ENCODE results near the gene PLEKHH3. TPM values are rescaled to one million over a fixed set of nuclear protein-coding genes. Genes with fewer than 3 reads are reported as not detected.

Gene PLEKHH3
- total and polyA plus RNA-seq, 7 experiments from 2014 or later: 0.89 to 1.6 (median 1.1) TPM; not detected in 4

- H3K9me3 Mint-ChIP-seq: no peaks in the 10 kb centered on the region
- H3K4me3 Mint-ChIP-seq: no peak overlapping the region
- ChIA-PET POLR2A (interaction anchor here (0.6 kb wide), 1 partner anchor 30 kb away, joined by 4 read pairs; no protein-coding TSS in a partner anchor), CTCF (no interaction called here)
- peaks cover 5 to 48% (median 15%) of the 10 kb centered on the region in 5 donors for H3K36me3 Mint-ChIP-seq
- peaks cover 0 to 3% (median under 1%) of the 10 kb centered on the region in 7 donors for H3K4me1 Mint-ChIP-seq
- no peak for ATAC-seq
- Histone ChIP-seq H3K4me1 (ENCODE audit: control insufficient read depth in 2 of 2, insufficient read depth in 2 of 2, low read length in 2 of 2) (no peaks in the 10 kb centered on the region), H3K9me3 (ENCODE audit: control insufficient read depth in 2 of 3, low read length in 3 of 3) (no peaks in the 10 kb centered on the region), H3K27ac (ENCODE audit: low read depth, low read length) (no peak overlapping the region), H3K4me3 (ENCODE audit: low read length) (no peak overlapping the region), H3K36me3 (ENCODE audit: control insufficient read depth in 2 of 3, insufficient read depth in 3 of 3, low read length in 3 of 3) (peaks cover 1 to 53% (median 4%) of the 10 kb centered on the region in 3 experiments), H3K27me3 (ENCODE audit: control insufficient read depth in 2 of 2, insufficient read depth in 2 of 2, low read length in 2 of 2) (no peaks in the 10 kb centered on the region)
- intact Hi-C loops (cut with micrococcal nuclease): no loop called here
- no peaks in the 10 kb centered on the region for H3K27me3 Mint-ChIP-seq
- peak overlapping the region in 1 of 9 donors; percentile 33 for H3K27ac Mint-ChIP-seq
- no peak for DNase-seq
Measured at GRCh38 chr17:42699415-42699740, 22.6 kb upstream of the PLEKHH3 start.

GRCh38 chr17:42698736-42699414, 22.1 kb upstream of the PLEKHH3 start:
- no peak for DNase-seq
- Histone ChIP-seq H3K27ac (ENCODE audit: low read depth, low read length) (no peak overlapping the region), H3K36me3 (ENCODE audit: control insufficient read depth in 2 of 3, insufficient read depth in 3 of 3, low read length in 3 of 3) (peaks cover 0 to 48% (median 4%) of the 10 kb centered on the region in 3 experiments), H3K27me3 (ENCODE audit: control insufficient read depth in 2 of 2, insufficient read depth in 2 of 2, low read length in 2 of 2) (no peaks in the 10 kb centered on the region), H3K4me3 (ENCODE audit: low read length) (no peak overlapping the region), H3K4me1 (ENCODE audit: control insufficient read depth in 2 of 2, insufficient read depth in 2 of 2, low read length in 2 of 2) (no peaks in the 10 kb centered on the region), H3K9me3 (ENCODE audit: control insufficient read depth in 2 of 3, low read length in 3 of 3) (no peaks in the 10 kb centered on the region)
- Mint-ChIP-seq H3K27ac (peak overlapping the region in 1 of 9 donors; percentile 33), H3K4me3 (no peak overlapping the region), H3K27me3 (no peaks in the 10 kb centered on the region), H3K36me3 (peaks cover 4 to 43% (median 11%) of the 10 kb centered on the region in 5 donors), H3K4me1 (peaks cover 0 to 3% (median 0%) of the 10 kb centered on the region in 7 donors), H3K9me3 (no peaks in the 10 kb centered on the region)
- ATAC-seq: no peak
- ChIA-PET POLR2A (interaction anchor here (0.6 kb wide), 1 partner anchor 31 kb away, joined by 4 read pairs; no protein-coding TSS in a partner anchor), CTCF (no interaction called here)
- intact Hi-C loops (cut with micrococcal nuclease): no loop called here

- Histone ChIP-seq H3K9me3 (ENCODE audit: control insufficient read depth in 2 of 3, low read length in 3 of 3) (no peaks in the 10 kb centered on the region), H3K27ac (ENCODE audit: low read depth, low read length) (no peak overlapping the region), H3K4me1 (ENCODE audit: control insufficient read depth in 2 of 2, insufficient read depth in 2 of 2, low read length in 2 of 2) (no peaks in the 10 kb centered on the region), H3K4me3 (ENCODE audit: low read length) (no peak overlapping the region), H3K36me3 (ENCODE audit: control insufficient read depth in 2 of 3, insufficient read depth in 3 of 3, low read length in 3 of 3) (peaks cover 0 to 33% (median 0%) of the 10 kb centered on the region in 3 experiments), H3K27me3 (ENCODE audit: control insufficient read depth in 2 of 2, insufficient read depth in 2 of 2, low read length in 2 of 2) (no peaks in the 10 kb centered on the region)
- intact Hi-C loops (cut with micrococcal nuclease): no loop called here
- ChIA-PET CTCF (no interaction called here), POLR2A (no interaction called here)
- no peak overlapping the region for H3K27ac Mint-ChIP-seq
- no peak overlapping the region for H3K4me3 Mint-ChIP-seq
- peaks cover 0 to 29% (median 4%) of the 10 kb centered on the region in 5 donors for H3K36me3 Mint-ChIP-seq
- ATAC-seq: no peak
- H3K4me1 Mint-ChIP-seq: no peaks in the 10 kb centered on the region
- DNase-seq: no peak
- H3K27me3 Mint-ChIP-seq: no peaks in the 10 kb centered on the region
- H3K9me3 Mint-ChIP-seq: no peaks in the 10 kb centered on the region
Measured at GRCh38 chr17:42697108-42697811, 20.5 kb upstream of the PLEKHH3 start.

- Histone ChIP-seq H3K4me1 (ENCODE audit: control insufficient read depth in 2 of 2, insufficient read depth in 2 of 2, low read length in 2 of 2) (no peaks in the 10 kb centered on the region), H3K36me3 (ENCODE audit: control insufficient read depth in 2 of 3, insufficient read depth in 3 of 3, low read length in 3 of 3) (peaks cover 0 to 15% (median 0%) of the 10 kb centered on the region in 3 experiments), H3K9me3 (ENCODE audit: control insufficient read depth in 2 of 3, low read length in 3 of 3) (no peaks in the 10 kb centered on the region), H3K4me3 (ENCODE audit: low read length) (no peak overlapping the region), H3K27ac (ENCODE audit: low read depth, low read length) (no peak overlapping the region), H3K27me3 (ENCODE audit: control insufficient read depth in 2 of 2, insufficient read depth in 2 of 2, low read length in 2 of 2) (no peaks in the 10 kb centered on the region)
- Mint-ChIP-seq H3K36me3 (peaks cover 0 to 14% (median 0%) of the 10 kb centered on the region in 5 donors), H3K9me3 (no peaks in the 10 kb centered on the region), H3K27ac (peak overlapping the region in 1 of 9 donors; percentile 37), H3K27me3 (no peaks in the 10 kb centered on the region), H3K4me3 (no peak overlapping the region), H3K4me1 (peaks cover 0 to 1% (median 0%) of the 10 kb centered on the region in 7 donors)
- DNase-seq (no peak), ATAC-seq (no peak)
- ChIA-PET CTCF (no interaction called here), POLR2A (interaction anchor here (0.6 kb wide), 1 partner anchor 310 kb away, joined by 4 read pairs; no protein-coding TSS in a partner anchor)
- intact Hi-C loops (cut with micrococcal nuclease): no loop called here
Measured at GRCh38 chr17:42695500-42695899, 18.7 kb upstream of the PLEKHH3 start.

GRCh38 chr17:42694524-42694923, 17.7 kb upstream of the PLEKHH3 start:
- Histone ChIP-seq H3K4me3 (ENCODE audit: low read length) (no peak overlapping the region), H3K27ac (ENCODE audit: low read depth, low read length) (no peak overlapping the region), H3K36me3 (ENCODE audit: control insufficient read depth in 2 of 3, insufficient read depth in 3 of 3, low read length in 3 of 3) (peaks cover 0 to 7% (median 0%) of the 10 kb centered on the region in 3 experiments), H3K4me1 (ENCODE audit: control insufficient read depth in 2 of 2, insufficient read depth in 2 of 2, low read length in 2 of 2) (no peaks in the 10 kb centered on the region), H3K27me3 (ENCODE audit: control insufficient read depth in 2 of 2, insufficient read depth in 2 of 2, low read length in 2 of 2) (no peaks in the 10 kb centered on the region), H3K9me3 (ENCODE audit: control insufficient read depth in 2 of 3, low read length in 3 of 3) (no peaks in the 10 kb centered on the region)
- CTCF ChIA-PET: no interaction called here
- DNase-seq (no peak), ATAC-seq (no peak)
- H3K27me3 Mint-ChIP-seq: no peaks in the 10 kb centered on the region
- intact Hi-C loops (cut with micrococcal nuclease): no loop called here
- H3K4me3 Mint-ChIP-seq: no peak overlapping the region
- peaks cover 0 to 7% (median 0%) of the 10 kb centered on the region in 5 donors for H3K36me3 Mint-ChIP-seq
- H3K9me3 Mint-ChIP-seq: no peaks in the 10 kb centered on the region
- H3K4me1 Mint-ChIP-seq: peaks cover 0 to 1% (median 0%) of the 10 kb centered on the region in 7 donors
- H3K27ac Mint-ChIP-seq: no peak overlapping the region
- POLR2A ChIA-PET: no interaction called here

- no peak overlapping the region for H3K27ac ChIP-seq (ENCODE audit: low read depth, low read length)
- H3K4me3 ChIP-seq (ENCODE audit: low read length): no peak overlapping the region
- ChIA-PET POLR2A (interaction anchor here (0.5 kb wide), 1 partner anchor 225 kb away, joined by 6 read pairs; no protein-coding TSS in a partner anchor), CTCF (no interaction called here)
- Mint-ChIP-seq H3K27me3 (no peaks in the 10 kb centered on the region), H3K4me3 (no peak overlapping the region), H3K27ac (no peak overlapping the region), H3K4me1 (peaks cover 0 to 1% (median 0%) of the 10 kb centered on the region in 7 donors), H3K9me3 (peaks cover 0 to 1% (median 0%) of the 10 kb centered on the region in 11 donors), H3K36me3 (peaks cover 0 to 5% (median 0%) of the 10 kb centered on the region in 5 donors)
- no peaks in the 10 kb centered on the region for H3K4me1 ChIP-seq (ENCODE audit: control insufficient read depth in 2 of 2, insufficient read depth in 2 of 2, low read length in 2 of 2)
- DNase-seq (no peak), ATAC-seq (no peak)
- no peaks in the 10 kb centered on the region for H3K27me3 ChIP-seq (ENCODE audit: control insufficient read depth in 2 of 2, insufficient read depth in 2 of 2, low read length in 2 of 2)
- H3K9me3 ChIP-seq (ENCODE audit: control insufficient read depth in 2 of 3, low read length in 3 of 3): no peaks in the 10 kb centered on the region
- intact Hi-C loops (cut with micrococcal nuclease): no loop called here
- peaks cover 0 to 3% (median 0%) of the 10 kb centered on the region in 3 experiments for H3K36me3 ChIP-seq (ENCODE audit: control insufficient read depth in 2 of 3, insufficient read depth in 3 of 3, low read length in 3 of 3)
Measured at GRCh38 chr17:42692489-42692888, 15.7 kb upstream of the PLEKHH3 start.
